ENCODE measurements around the gene MAP6.

MAP6 gene

GRCh38 chr11:75626889-75627529 is 41.8 kb downstream of the MAP6 start:
- DNase-seq (ENCODE audit: low read depth) = peak; percentile 39
- TF ChIP-seq, protein P1, sequence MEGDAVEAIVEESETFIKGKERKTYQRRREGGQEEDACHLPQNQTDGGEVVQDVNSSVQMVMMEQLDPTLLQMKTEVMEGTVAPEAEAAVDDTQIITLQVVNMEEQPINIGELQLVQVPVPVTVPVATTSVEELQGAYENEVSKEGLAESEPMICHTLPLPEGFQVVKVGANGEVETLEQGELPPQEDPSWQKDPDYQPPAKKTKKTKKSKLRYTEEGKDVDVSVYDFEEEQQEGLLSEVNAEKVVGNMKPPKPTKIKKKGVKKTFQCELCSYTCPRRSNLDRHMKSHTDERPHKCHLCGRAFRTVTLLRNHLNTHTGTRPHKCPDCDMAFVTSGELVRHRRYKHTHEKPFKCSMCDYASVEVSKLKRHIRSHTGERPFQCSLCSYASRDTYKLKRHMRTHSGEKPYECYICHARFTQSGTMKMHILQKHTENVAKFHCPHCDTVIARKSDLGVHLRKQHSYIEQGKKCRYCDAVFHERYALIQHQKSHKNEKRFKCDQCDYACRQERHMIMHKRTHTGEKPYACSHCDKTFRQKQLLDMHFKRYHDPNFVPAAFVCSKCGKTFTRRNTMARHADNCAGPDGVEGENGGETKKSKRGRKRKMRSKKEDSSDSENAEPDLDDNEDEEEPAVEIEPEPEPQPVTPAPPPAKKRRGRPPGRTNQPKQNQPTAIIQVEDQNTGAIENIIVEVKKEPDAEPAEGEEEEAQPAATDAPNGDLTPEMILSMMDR (conservative IDR thresholded peaks at IDR 0.05; ENCODE audit: control insufficient read depth, insufficient read depth, low read depth, low read length) = no peak
- no peak overlapping the region for H3K4me3 ChIP-seq (ENCODE audit: control insufficient read depth, low read depth, low read length)

DNA sequence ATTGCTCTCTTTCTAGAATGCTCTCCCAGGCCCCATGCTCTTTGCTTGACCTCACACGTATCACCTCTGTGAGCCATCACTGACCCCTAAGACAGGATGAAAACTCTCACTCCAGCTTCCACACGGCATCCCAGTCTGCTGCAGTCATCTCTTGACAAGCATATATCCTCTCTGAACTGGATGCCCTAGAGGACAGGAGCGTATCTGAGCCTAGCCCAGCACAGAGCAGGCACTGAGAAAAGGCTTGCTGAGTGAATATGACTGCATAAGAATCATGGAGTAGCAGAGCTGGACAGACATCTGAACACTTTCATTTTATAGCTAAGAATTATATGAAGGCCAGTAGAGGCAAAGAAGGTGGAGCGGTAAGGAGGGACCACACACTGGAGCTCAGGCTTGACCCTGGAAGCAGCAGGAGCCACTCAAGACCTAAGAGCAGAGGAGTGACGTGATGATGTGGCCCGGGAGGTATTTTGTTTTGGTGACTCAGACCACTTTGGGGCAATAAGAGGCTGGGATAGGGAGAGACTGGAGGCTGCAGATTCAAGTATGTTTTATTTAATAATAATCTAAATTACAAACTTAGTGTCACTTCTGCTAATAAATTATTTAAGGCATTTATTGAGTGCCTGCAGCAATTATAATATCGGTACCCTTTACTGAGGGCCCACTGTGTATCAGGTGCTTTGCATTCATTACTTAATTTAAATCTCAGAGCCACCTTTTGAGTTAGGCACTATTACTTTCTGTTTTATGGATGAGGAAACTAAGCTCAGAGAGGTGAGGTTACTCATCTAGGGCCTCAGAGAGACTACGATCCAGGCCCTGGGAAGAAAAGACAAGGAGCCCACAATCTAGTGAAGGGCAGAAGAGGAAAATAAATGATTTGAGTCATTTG is 42.6 kb downstream of the MAP6 start:
- DNase-seq (ENCODE audit: low read depth) = peak; percentile 90
- H3K4me3 ChIP-seq (ENCODE audit: control insufficient read depth, low read depth, low read length) = no peak overlapping the region
- TF ChIP-seq, protein P1 (conservative IDR thresholded peaks at IDR 0.05; ENCODE audit: control insufficient read depth, insufficient read depth, low read depth, low read length) = no peak

DNA sequence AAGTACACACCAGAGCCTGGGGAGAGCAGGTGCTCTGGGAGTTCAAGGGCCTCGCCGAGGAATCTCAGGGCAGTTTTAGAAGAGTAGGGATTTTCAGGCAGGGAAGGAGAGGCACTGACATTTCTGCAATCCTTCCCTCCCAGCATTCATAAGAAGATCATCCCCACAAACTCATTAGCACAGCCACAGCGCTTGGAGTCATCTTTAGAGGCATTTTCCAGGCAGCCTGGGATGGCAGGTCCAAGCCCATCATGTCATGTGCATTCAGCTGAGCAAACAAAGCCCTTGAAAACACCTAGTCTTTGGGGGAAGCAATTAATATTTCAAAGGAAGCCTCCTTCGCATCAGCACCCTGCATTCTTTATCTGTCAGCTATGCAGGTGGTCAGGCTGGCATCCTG is 43.8 kb downstream of the MAP6 start:
- TF ChIP-seq, protein P1 (conservative IDR thresholded peaks at IDR 0.05; ENCODE audit: control insufficient read depth, insufficient read depth, low read depth, low read length) = no peak
- H3K4me3 ChIP-seq (ENCODE audit: control insufficient read depth, low read depth, low read length) = no peak overlapping the region

DNA sequence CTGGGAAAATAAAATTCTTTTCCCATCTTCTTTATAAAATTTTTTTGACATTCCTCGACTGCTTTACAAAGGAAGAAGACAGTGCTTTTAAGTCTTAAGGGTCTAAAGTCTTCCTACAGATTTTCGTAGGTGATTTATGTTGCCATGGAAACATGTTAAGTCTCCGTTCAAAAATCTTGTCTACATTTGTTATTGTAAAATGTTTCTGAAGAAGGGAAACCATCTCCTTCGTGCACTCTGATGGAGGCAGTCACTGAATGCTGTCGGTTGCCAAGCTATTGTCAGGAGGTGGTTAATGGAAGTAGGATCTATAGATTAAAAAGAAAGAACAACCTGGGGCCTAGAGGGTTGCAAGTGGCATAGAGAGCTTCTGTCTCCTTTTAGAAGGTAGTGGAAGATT is 52.6 kb downstream of the MAP6 start:
- DNase-seq (ENCODE audit: low read depth) = no peak
- TF ChIP-seq, protein P1 (conservative IDR thresholded peaks at IDR 0.05; ENCODE audit: control insufficient read depth, insufficient read depth, low read depth, low read length) = no peak
- H3K4me3 ChIP-seq (ENCODE audit: control insufficient read depth, low read depth, low read length) = no peak overlapping the region

More for the DNA sequence above, 43.8 kb downstream of the MAP6 start:
- no peak for DNase-seq (ENCODE audit: low read depth)

- no peak overlapping the region for H3K4me3 ChIP-seq (ENCODE audit: control insufficient read depth, low read depth, low read length)
- DNase-seq (ENCODE audit: low read depth) = no peak
- TF ChIP-seq, protein P1 (conservative IDR thresholded peaks at IDR 0.05; ENCODE audit: control insufficient read depth, insufficient read depth, low read depth, low read length) = no peak
Observed at GRCh38 chr11:75615751-75616150, 53.1 kb downstream of the MAP6 start.

GRCh38 chr11:75611823-75612222 is 57.0 kb downstream of the MAP6 start:
- TF ChIP-seq, protein P1 (conservative IDR thresholded peaks at IDR 0.05; ENCODE audit: control insufficient read depth, insufficient read depth, low read depth, low read length) = no peak
- no peak overlapping the region for H3K4me3 ChIP-seq (ENCODE audit: control insufficient read depth, low read depth, low read length)
- DNase-seq (ENCODE audit: low read depth) = no peak

Data from fibroblast of mammary gland (primary cell).